Thymus (tissue), 11 donors: Measurements from ENCODE around the gene PPFIBP2. TPM values are rescaled to one million over a fixed set of nuclear protein-coding genes. Genes with fewer than 3 reads are reported as not detected.
A peak's percentile ranks its signal among the peaks of the same experiment; 100 is the strongest.

Source experiments
- DNase-seq, 9 donors: peaks; one replicate each; pipeline ENCODE4 v3.0.0-alpha.2; 2013; ENCODE audit warnings: low spot score in 9 of 9, low read depth in 6 of 9, missing footprints in 1 of 9
- H3K27ac ChIP-seq, 2 donors: one replicate each; pipeline ENCODE4 v1.5.1; 2013; ENCODE audit warnings: control low read depth in 1 of 2, low read depth in 1 of 2, low read length in 1 of 2, mild to moderate bottlenecking in 1 of 2, moderate library complexity in 1 of 2
- H3K27me3 ChIP-seq, 2 donors: one replicate each; pipeline ENCODE4 v1.5.1; 2013; ENCODE audit warnings: low read length in 1 of 2; ENCODE audit not compliant: control insufficient read depth in 2 of 2, insufficient read depth in 1 of 2
- H3K36me3 ChIP-seq, 2 donors: one replicate each; pipeline ENCODE4 v1.5.1; 2013; ENCODE audit warnings: low read length in 1 of 2, mild to moderate bottlenecking in 1 of 2, moderate library complexity in 1 of 2; ENCODE audit not compliant: control insufficient read depth in 2 of 2, insufficient read depth in 2 of 2
- H3K4me1 ChIP-seq, 2 donors: one replicate each; pipeline ENCODE4 v1.5.1; 2013; ENCODE audit warnings: low read length in 2 of 2; ENCODE audit not compliant: control insufficient read depth in 2 of 2, insufficient read depth in 2 of 2
- H3K4me3 ChIP-seq, 2 donors: one replicate each; pipeline ENCODE4 v1.5.1; 2013; ENCODE audit warnings: low read length in 2 of 2, control low read depth in 1 of 2, mild to moderate bottlenecking in 1 of 2
- H3K9me3 ChIP-seq, 2 donors: one replicate each; pipeline ENCODE4 v1.5.1; 2013; ENCODE audit warnings: low read length in 1 of 2, mild to moderate bottlenecking in 1 of 2; ENCODE audit not compliant: control insufficient read depth in 2 of 2, insufficient read depth in 1 of 2
- WGBS: extraction: QIAGEN DNeasy Blood & Tissue Kit; methylation state at CpG from one replicate; pipeline ENCODE4 v1.1.7; 2013; 5-methylcytosine and 5-hydroxymethylcytosine counted together
- polyA plus RNA-seq: library from polyadenylated mRNA; stranded (reverse); fragments of 200-250 nt; gene quantifications from one replicate; pipeline ENCODE4 v1.2.3, GENCODE V29; 2013
- total RNA-seq: library from RNA; stranded (reverse); fragments of 120-200 nt; gene quantifications from one replicate; pipeline ENCODE4 v1.2.4, GENCODE V29; 2013
- donor health status: healthy.

The PPFIBP2 gene
- total and polyA plus RNA-seq, 2 donors: 5.6 to 6.0 TPM

DNA sequence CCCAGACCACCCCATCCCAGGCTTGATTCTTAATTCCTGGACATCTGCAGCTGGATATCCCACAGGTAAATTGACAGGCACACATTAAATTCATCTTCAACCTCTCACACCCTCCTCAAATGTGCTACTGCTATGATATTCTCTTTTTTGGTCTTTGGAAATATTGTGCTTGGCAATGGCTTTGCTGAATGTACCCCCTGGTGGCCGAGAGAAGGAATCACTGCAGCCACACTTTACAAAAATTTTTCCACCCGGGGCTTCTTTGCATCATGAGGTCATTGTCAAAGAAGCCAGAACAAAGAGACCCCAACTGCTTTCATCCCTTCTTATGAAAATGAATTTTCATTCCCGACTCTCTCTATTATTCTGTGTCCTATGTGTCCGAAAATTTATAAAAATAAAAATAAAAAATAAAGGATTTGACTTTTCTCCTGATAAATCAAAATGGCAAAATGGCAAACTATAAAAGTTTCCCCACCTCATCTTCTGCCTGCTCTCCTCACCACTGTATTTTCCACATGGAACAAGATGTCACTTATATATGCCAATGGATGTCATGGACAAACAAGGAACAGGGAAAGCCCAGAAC lies 174.5 kb downstream of the PPFIBP2 start:
- Histone ChIP-seq H3K9me3 (no peaks in the 10 kb centered on the region), H3K4me1 (no peaks in the 10 kb centered on the region), H3K4me3 (no peak overlapping the region), H3K27me3 (no peaks in the 10 kb centered on the region), H3K36me3 (no peaks in the 10 kb centered on the region), H3K27ac (no peak overlapping the region)
- 11% methylated on average over 4 of the region's 4 CpGs for whole genome bisulfite sequencing
- DNase-seq: peak in 1 of 9 donors; percentile 6

DNA sequence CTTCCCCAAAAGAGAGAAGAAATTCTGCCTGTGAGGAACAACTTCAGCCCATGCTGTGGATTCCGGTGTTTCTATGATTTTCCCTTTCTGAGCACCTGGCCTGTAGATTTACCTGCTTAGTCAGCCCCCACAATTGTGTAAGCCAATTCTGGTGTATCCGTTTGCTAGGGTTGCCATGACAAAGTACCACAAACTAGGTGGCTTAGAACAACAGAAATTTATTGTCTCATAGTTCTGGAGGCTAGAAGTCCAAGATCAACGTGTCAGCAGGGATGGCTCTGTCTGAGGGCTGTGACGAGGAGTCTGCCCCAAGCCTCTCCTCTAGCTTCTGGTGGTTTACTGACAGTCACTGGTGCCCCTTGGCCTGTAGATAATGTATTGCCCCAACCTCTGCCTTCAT lies 175.4 kb downstream of the PPFIBP2 start:
- Histone ChIP-seq H3K4me1 (no peaks in the 10 kb centered on the region), H3K4me3 (no peak overlapping the region), H3K27ac (no peak overlapping the region), H3K9me3 (no peaks in the 10 kb centered on the region), H3K36me3 (no peaks in the 10 kb centered on the region), H3K27me3 (peaks cover 0 to under 1% of the 10 kb centered on the region in 2 donors)
- WGBS: 68% methylated on average over 4 of the region's 4 CpGs
- DNase-seq: no peak

DNA sequence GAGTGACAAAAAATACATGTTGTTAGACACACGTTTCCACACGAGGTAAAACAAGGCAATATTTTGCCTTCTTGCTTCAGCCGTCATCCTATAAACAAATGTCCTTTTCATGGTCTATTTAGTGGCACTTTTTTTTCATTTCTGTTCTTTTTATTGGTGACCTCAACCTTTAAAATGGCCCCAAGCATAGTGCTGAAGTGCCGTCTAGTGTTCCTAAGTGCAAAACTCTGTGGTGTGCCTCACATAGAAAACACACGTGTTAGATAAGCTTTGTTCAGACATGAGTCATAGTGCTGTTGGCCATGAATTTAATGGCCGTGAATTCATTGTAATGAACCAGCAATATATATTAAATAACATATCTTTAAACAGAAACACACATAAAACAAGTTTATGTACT lies 176.8 kb downstream of the PPFIBP2 start:
- H3K9me3 ChIP-seq: no peaks in the 10 kb centered on the region
- 85% methylated on average over 6 of the region's 6 CpGs for WGBS
- no peaks in the 10 kb centered on the region for H3K4me1 ChIP-seq
- H3K36me3 ChIP-seq: no peaks in the 10 kb centered on the region
- H3K27ac ChIP-seq: no peak overlapping the region
- H3K27me3 ChIP-seq: peaks cover 0 to 2% of the 10 kb centered on the region in 2 donors
- DNase-seq: no peak
- no peak overlapping the region for H3K4me3 ChIP-seq

DNA sequence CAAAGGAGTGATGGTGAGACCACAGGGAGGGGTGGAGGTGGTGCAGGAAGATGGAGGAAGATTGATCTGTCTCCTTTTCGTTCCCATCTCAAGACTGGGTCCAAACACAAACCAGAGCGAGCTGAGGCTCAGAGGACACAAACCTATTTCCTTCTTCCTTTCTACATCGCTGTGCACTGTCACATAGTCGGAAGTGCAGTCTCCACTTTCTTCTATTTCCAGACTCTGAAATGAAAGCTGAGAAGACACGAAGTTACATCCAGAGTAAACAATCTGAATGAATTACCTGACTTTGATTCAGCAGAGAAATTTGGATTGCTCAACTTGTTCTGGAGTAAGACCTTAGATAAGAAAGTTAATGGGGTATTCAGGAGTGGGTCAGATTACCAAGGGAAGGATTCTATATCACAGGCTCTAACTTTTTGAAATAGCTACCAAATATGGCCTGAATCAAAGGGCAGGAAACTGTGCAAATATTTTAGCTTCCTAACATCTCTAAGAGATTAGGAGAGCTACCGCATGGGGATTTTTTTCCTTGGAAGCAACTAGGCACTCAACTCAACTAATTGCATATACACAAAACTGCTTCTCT lies 178.1 kb downstream of the PPFIBP2 start:
- Histone ChIP-seq H3K27me3 (peaks cover 0 to 2% of the 10 kb centered on the region in 2 donors), H3K36me3 (no peaks in the 10 kb centered on the region), H3K4me3 (no peak overlapping the region), H3K9me3 (no peaks in the 10 kb centered on the region), H3K27ac (no peak overlapping the region), H3K4me1 (no peaks in the 10 kb centered on the region)
- no peak for DNase-seq
- 75% methylated on average over 6 of the region's 6 CpGs for WGBS

DNA sequence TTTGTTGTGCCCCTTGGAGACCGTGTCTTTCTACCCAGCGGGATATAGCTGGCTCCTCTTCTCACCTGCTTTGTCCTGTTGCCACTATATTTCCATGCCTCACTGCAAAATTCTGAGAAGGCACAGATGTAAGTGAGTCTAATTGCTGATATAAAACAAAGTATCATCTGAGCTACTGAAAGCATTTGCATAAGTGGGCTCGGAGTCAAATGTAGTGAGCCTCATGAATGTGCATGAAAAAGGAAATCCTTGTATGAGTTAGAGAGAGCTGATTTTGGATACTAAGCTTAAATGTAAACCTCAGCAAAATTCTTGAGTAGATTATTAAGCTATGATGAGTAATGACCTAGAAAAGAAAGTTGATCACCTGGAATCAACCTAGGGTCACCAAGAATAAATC lies 178.6 kb downstream of the PPFIBP2 start:
- peaks cover 0 to 2% of the 10 kb centered on the region in 2 donors for H3K27me3 ChIP-seq
- no peaks in the 10 kb centered on the region for H3K9me3 ChIP-seq
- no peaks in the 10 kb centered on the region for H3K4me1 ChIP-seq
- 89% methylated on average over 3 of the region's 3 CpGs for WGBS
- no peak for DNase-seq
- H3K36me3 ChIP-seq: no peaks in the 10 kb centered on the region
- H3K4me3 ChIP-seq: no peak overlapping the region
- no peak overlapping the region for H3K27ac ChIP-seq

DNA sequence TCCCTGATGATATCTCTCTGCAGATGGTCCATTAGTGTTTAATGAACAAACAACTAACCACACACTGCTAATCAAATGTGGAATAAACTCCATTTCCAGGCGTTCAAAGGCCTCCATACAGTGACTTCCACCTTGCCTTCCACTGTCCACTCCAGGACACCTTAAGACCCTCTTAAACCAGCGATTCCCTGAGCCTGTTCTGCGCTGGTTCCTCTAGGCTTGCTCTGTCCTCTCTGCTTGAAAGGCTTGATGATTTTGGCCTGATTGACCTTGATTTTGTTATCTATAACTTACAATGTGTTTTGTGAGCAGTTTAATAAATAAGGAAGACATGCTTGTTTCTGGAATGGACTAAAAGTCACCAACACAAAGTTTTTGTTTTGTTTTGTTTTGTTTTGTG lies 180.4 kb downstream of the PPFIBP2 start:
- peaks cover 0 to 2% of the 10 kb centered on the region in 2 donors for H3K27me3 ChIP-seq
- no peaks in the 10 kb centered on the region for H3K4me1 ChIP-seq
- 87% methylated on average over 3 of the region's 3 CpGs for WGBS
- H3K27ac ChIP-seq: no peak overlapping the region
- H3K9me3 ChIP-seq: no peaks in the 10 kb centered on the region
- H3K36me3 ChIP-seq: no peaks in the 10 kb centered on the region
- no peak overlapping the region for H3K4me3 ChIP-seq
- no peak for DNase-seq

DNA sequence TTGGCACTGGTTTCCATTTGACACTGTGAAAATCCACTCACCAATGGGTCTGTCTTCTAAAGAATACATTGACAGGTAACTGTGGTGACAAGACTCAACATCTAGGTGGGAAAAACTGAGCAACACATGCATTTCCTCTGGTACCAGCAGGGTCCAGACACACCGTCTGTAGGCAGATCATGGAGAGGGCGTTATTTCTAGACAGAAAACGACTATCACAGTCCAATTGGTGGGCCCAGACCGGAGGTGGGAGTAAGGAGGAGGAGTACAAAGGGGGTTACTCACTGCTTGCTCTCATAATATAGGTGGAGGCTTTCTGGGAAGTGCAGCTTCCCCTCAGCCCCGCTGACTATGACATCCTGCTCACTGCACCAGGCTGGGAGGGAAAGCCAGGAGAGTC lies 182.6 kb downstream of the PPFIBP2 start:
- peaks cover 0 to 2% of the 10 kb centered on the region in 2 donors for H3K27me3 ChIP-seq
- DNase-seq: no peak
- no peak overlapping the region for H3K27ac ChIP-seq
- no peaks in the 10 kb centered on the region for H3K4me1 ChIP-seq
- H3K36me3 ChIP-seq: no peaks in the 10 kb centered on the region
- H3K9me3 ChIP-seq: no peaks in the 10 kb centered on the region
- no peak overlapping the region for H3K4me3 ChIP-seq
- WGBS: 74% methylated on average over 5 of the region's 5 CpGs

Other genes with a start within 250 kb of the PPFIBP2 start
- 2.2 TPM for gene OLFML1, start 28.5 kb upstream of the PPFIBP2 start, total RNA-seq
- gene OLFML1, start 28.5 kb upstream of the PPFIBP2 start, polyA plus RNA-seq: 0.39 TPM
- 0.85 TPM for gene CYB5R2, start 159.5 kb downstream of the PPFIBP2 start, total RNA-seq
- gene CYB5R2, start 159.5 kb downstream of the PPFIBP2 start, polyA plus RNA-seq: 7.4 TPM
- not detected for gene OVCH2, start 192.5 kb downstream of the PPFIBP2 start, total RNA-seq
- gene OVCH2, start 192.5 kb downstream of the PPFIBP2 start, polyA plus RNA-seq: 1.5 TPM